ENCODE data around the gene SMOC2.

DNA sequence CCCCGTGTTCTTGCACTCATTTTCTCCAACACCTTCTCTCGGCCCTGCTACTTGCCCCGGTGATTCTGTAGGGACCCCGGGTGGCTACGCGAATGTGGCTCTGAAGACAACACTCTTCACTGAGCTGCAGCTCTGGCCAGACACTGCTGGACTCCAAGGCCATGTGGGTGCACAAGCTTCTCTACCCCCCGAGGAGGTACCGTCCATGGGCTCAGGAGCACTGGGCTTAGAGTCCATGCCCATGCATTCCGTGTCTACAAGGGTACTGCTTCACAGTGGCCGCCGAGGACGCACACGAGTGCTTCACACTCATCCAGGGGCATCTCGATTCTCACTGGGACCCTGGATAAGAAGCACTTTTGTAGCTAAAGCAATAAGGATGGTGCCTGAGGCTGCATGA is 59.5 kb downstream of the SMOC2 start:
- TF ChIP-seq, protein P1, sequence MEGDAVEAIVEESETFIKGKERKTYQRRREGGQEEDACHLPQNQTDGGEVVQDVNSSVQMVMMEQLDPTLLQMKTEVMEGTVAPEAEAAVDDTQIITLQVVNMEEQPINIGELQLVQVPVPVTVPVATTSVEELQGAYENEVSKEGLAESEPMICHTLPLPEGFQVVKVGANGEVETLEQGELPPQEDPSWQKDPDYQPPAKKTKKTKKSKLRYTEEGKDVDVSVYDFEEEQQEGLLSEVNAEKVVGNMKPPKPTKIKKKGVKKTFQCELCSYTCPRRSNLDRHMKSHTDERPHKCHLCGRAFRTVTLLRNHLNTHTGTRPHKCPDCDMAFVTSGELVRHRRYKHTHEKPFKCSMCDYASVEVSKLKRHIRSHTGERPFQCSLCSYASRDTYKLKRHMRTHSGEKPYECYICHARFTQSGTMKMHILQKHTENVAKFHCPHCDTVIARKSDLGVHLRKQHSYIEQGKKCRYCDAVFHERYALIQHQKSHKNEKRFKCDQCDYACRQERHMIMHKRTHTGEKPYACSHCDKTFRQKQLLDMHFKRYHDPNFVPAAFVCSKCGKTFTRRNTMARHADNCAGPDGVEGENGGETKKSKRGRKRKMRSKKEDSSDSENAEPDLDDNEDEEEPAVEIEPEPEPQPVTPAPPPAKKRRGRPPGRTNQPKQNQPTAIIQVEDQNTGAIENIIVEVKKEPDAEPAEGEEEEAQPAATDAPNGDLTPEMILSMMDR (IDR thresholded peaks at IDR 0.05): no peak
- TF ChIP-seq POLR2A (IDR thresholded peaks at IDR 0.05): no peak

All from thyroid gland (tissue), 4 donors.